GM12878 (cell line): ENCODE measurements around the gene MITD1. TPM values are rescaled to one million over a fixed set of nuclear protein-coding genes. Genes with fewer than 3 reads are reported as not detected.

ENCODE experiments used
- ATAC-seq: fragments of 200-7000 bp; cut with Tn5 transposase; 3 replicates; pipeline ENCODE4 v1.9.1; 2020; ENCODE audit warnings: mild to moderate bottlenecking, moderate library complexity
- BruUV-seq: library from RNA; stranded (reverse); fragments of 400-500 nt; replicated peaks from 2 replicates; lab custom pipeline; 2021; lab: Mats Ljungman, UMichigan
- CTCF ChIA-PET: fragments of 300-600 bp; sonication (Branson Sonifier 250); formaldehyde crosslinking; extraction: SDS; loops from one replicate; lab custom pipeline; 2021; ENCODE audit warnings: inconsistent platforms; lab: Yijun Ruan, JAX
- POLR2A ChIA-PET: fragments of 350-600 bp; formaldehyde crosslinking; extraction: SDS; loops from one replicate; lab custom pipeline; 2021; ENCODE audit warnings: inconsistent platforms; lab: Charles Lee
- RAD21 ChIA-PET: fragments of 300-600 bp; sonication (Branson Sonifier 250); formaldehyde crosslinking; loops from one replicate; lab custom pipeline; 2023; ENCODE audit warnings: antibody characterized with exemption; ENCODE audit not compliant: unreplicated experiment; lab: Charles Lee
- SMC1A ChIA-PET: fragments of 300-600 bp; sonication (Branson Sonifier 250); formaldehyde crosslinking; loops from one replicate; lab custom pipeline; 2023; ENCODE audit not compliant: unreplicated experiment, uncharacterized antibody; lab: Charles Lee
- DNase-seq: peaks from one replicate; pipeline ENCODE4 v3.0.0-alpha.2; 2011; ENCODE audit warnings: low read depth, low spot score
- FAIRE-seq: peaks from 3 replicates; lab custom pipeline; 2011; peaks lifted over from hg19 to GRCh38; lab: Jason Lieb, UNC
- H2AFZ ChIP-seq: 2 replicates; pipeline ENCODE4 v1.6.0; 2011; ENCODE audit warnings: low read depth, low read length, control low read depth; ENCODE audit not compliant: control insufficient read depth
- H3K27ac ChIP-seq: 2 replicates; pipeline ENCODE4 v1.5.1; 2011; ENCODE audit warnings: control low read depth; ENCODE audit not compliant: control insufficient read depth, insufficient read depth
- H3K27me3 ChIP-seq, 2 experiments: replicated peaks in 1 of 2; 2 replicates each; pipeline versions ENCODE4 v1.6.0 to v1.6.1; 2011; ENCODE audit warnings: low read length in 1 of 2; ENCODE audit not compliant: control insufficient read depth in 2 of 2, insufficient read depth in 2 of 2
- H3K36me3 ChIP-seq, 2 experiments: 2 replicates each; pipeline ENCODE4 v1.5.1; 2011; ENCODE audit warnings: low read length in 1 of 2; ENCODE audit not compliant: control insufficient read depth in 2 of 2, insufficient read depth in 2 of 2
- H3K4me1 ChIP-seq: 2 replicates; pipeline ENCODE4 v1.6.1; 2011; ENCODE audit warnings: mild to moderate bottlenecking, low read length, moderate library complexity, mixed read lengths; ENCODE audit not compliant: control insufficient read depth, insufficient read depth
- H3K4me2 ChIP-seq: 2 replicates; pipeline ENCODE4 v1.6.0; 2011; ENCODE audit warnings: control low read depth; ENCODE audit not compliant: control insufficient read depth, insufficient read depth
- H3K4me3 ChIP-seq: fragments of 200-600 bp; sonication (generic); 2 replicates; pipeline ENCODE4 v1.5.1; 2016
- H3K79me2 ChIP-seq: 2 replicates; pipeline ENCODE4 v1.6.0; 2011; ENCODE audit warnings: low read length; ENCODE audit not compliant: control insufficient read depth, insufficient read depth
- H3K9ac ChIP-seq: 2 replicates; pipeline ENCODE4 v1.8.0; 2011; ENCODE audit warnings: low read length, control low read depth, mixed read lengths; ENCODE audit not compliant: control insufficient read depth, insufficient read depth
- H3K9me3 ChIP-seq: replicated peaks from 3 replicates; pipeline ENCODE4 v1.5.1; 2011; ENCODE audit warnings: mild to moderate bottlenecking, low read length; ENCODE audit not compliant: control insufficient read depth, insufficient read depth
- H4K20me1 ChIP-seq: 2 replicates; pipeline ENCODE4 v1.6.0; 2011; ENCODE audit not compliant: control insufficient read depth, insufficient read depth
- PAX8 ChIP-seq: fragments of 450-650 bp; IDR thresholded peaks from 2 replicates; pipeline ENCODE4 v1.6.1; 2017; ENCODE audit warnings: mild to moderate bottlenecking, moderate library complexity
- SIX5 ChIP-seq: IDR thresholded peaks from 2 replicates; pipeline ENCODE4 v1.6.1; 2011; ENCODE audit warnings: mild to moderate bottlenecking, low read depth, low read length, moderate library complexity; ENCODE audit not compliant: severe bottlenecking
- SUPT20H ChIP-seq: IDR thresholded peaks from 2 replicates; pipeline ENCODE4 v1.6.1; 2011; ENCODE audit warnings: low read depth, mild to moderate bottlenecking, low read length, moderate library complexity, borderline replicate concordance; ENCODE audit not compliant: control insufficient read depth
- WGBS: methylation state at CpG from one replicate; pipeline ENCODE4 v1.1.6; 2016; ENCODE audit warnings: low lambda C conversion rate; ENCODE audit not compliant: insufficient replicate concordance, insufficient coverage; ENCODE audit errors: missing lambda C conversion rate; 5-methylcytosine and 5-hydroxymethylcytosine counted together
- in situ Hi-C: fragments of 300-500 bp; cut with MboI; formaldehyde crosslinking; loops from 9 replicates; pipeline ENCODE4 v1.14.3; 2018; ENCODE audit warnings: mixed read lengths
- intact Hi-C: fragments of 100-400 bp; cut with micrococcal nuclease; formaldehyde crosslinking; loops from one replicate; pipeline ENCODE4 v1.14.2; 2022; ENCODE audit not compliant: unreplicated experiment
- polyA plus RNA-seq, 11 experiments: library from polyadenylated mRNA; depleted of rRNA in 4 of 11; unstranded in 6 of 11; stranded (reverse) in 5 of 11; fragments of >200 nt; fragmentation: Nextera tagmentation in 4 of 11; fragmentation: Illumina TruSeq in 1 of 11; extraction: Ambion mirVana in 4 of 11; extraction: Trizol in 1 of 11; gene quantifications; 1 replicate in 1 of 11; 2 replicates in 10 of 11; pipeline versions ENCODE4 v1.2.1 to v1.2.3, GENCODE V29; 2011 to 2016; ENCODE audit warnings: inconsistent platforms in 2 of 11, missing spikeins in 2 of 11, low read depth in 1 of 11
- total RNA-seq, 4 experiments: library from RNA; depleted of rRNA in 3 of 4; stranded (reverse); fragments of >200 nt in 3 of 4; fragmentation: Illumina TruSeq in 1 of 4; extraction: Trizol in 1 of 4; gene quantifications; 2 replicates each; pipeline versions ENCODE4 v1.2.1 to v1.2.3, GENCODE V29; 2013 to 2021

The MITD1 gene
- total and polyA plus RNA-seq, 10 of the 15 experiments (the other 5 are each of a cell fraction or from before 2014, with no cell fraction given): 33.0 to 116 (median 63.5) TPM

DNA sequence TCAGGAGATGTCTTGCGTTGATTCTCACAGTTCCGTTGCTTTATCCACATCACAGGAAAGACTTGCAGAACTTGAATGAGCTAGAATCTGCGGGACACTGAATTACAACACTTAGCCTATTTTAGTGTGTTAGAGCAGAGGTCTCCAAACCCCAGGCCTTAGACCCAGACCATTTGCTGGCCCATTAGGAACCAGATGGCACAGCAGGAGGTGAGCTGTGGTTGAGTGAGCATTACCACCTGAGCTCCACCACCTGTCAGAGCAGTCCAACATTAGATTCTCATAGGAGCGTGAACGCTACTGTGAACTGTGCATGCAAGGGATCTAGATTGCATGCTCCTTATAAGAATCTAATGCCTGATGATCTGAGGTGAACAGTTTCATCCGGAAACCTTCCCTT lies 4.0 kb upstream of the MITD1 start:
- intact Hi-C loops: loop anchor here (5.0 kb wide), 2 partner anchors 43 to 302 kb away; partner anchors contain the start of gene C2orf15
- H3K4me3 ChIP-seq: no peak overlapping the region
- H3K9me3 ChIP-seq: no peaks in the 10 kb centered on the region
- ATAC-seq (no peak), FAIRE-seq (no peak), DNase-seq (no peak)
- no peaks in the 10 kb centered on the region for H3K27me3 ChIP-seq
- SMC1A ChIA-PET: interaction anchor here (1.2 to 3.5 kb wide), 3 partner anchors 30 to 152 kb away, joined by 3 to 10 read pairs (median 3); partner anchors contain the start of genes EIF5B, LIPT1, TSGA10 and TXNDC9
- POLR2A ChIA-PET: interaction anchor here (0.5 to 0.6 kb wide), 2 partner anchors 9 to 1770 kb away, joined by 3 to 8 read pairs; no protein-coding TSS in a partner anchor
- H3K4me2 ChIP-seq: no peak overlapping the region
- H4K20me1 ChIP-seq: no peaks in the 10 kb centered on the region
- no peak overlapping the region for H3K9ac ChIP-seq
- no peak for TF ChIP-seq PAX8
- no peak for TF ChIP-seq SIX5
- H3K4me1 ChIP-seq: no peaks in the 10 kb centered on the region; the same call in 1 of the 2 replicates
- no peak overlapping the region for H2AFZ ChIP-seq
- peaks cover 47% of the 10 kb centered on the region for H3K79me2 ChIP-seq
- H3K36me3 ChIP-seq: 0 out of 4 replicates have a peak, but pooled peaks cover 0 to 7% of the 10 kb centered on the region in 2 experiments
- RAD21 ChIA-PET: no interaction called here
- CTCF ChIA-PET: interaction anchor here (0.8 to 1.9 kb wide), 2 partner anchors 13 to 152 kb away, joined by 3 to 6 read pairs; partner anchors contain the start of gene EIF5B
- in situ Hi-C loops: loop anchor here (25.0 kb wide), 1 partner anchor 302 kb away; the partner anchor contains the start of gene REV1
- no peak overlapping the region for H3K27ac ChIP-seq
- 68% methylated on average over 6 of the region's 6 CpGs for WGBS
- BruUV-seq: no TSS peak

DNA sequence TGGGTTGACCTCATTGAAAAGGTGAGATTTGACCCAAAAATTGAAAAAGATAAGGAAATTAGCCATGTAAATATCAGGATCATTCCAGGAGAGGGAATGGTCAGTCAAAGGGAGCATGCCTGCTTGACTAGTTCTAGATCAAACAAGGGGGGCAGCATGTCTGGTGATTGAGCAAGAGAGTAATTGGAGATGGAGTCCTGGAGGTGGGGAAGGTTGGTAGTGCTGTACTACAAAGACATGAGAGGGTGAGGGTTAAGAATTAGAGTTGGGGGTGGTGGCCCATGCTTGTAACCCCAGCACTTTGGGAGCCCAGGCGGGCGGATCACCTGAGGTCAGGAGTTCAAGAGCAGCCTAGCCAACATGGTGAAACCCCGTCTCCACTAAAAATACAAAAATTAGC lies 2.2 kb upstream of the MITD1 start:
- ChIA-PET POLR2A (no interaction called here), CTCF (interaction anchor here (0.6 kb wide), 1 partner anchor 87 kb away, joined by 3 read pairs; no protein-coding TSS in a partner anchor), SMC1A (interaction anchor here (3.5 kb wide), 1 partner anchor 154 kb away, joined by 10 read pairs; the partner anchor contains the start of genes EIF5B and TXNDC9), RAD21 (no interaction called here)
- ATAC-seq: no peak
- WGBS: 97% methylated on average over 3 of the region's 3 CpGs
- in situ Hi-C loops (loop anchor here (25.0 kb wide), 1 partner anchor 304 kb away; the partner anchor contains the start of gene REV1), intact Hi-C loops (loop anchor here (5.0 kb wide), 2 partner anchors 41 to 304 kb away; partner anchors contain the start of gene C2orf15)
- Histone ChIP-seq H3K4me1 (no peaks in the 10 kb centered on the region; the same call in 1 of the 2 replicates), H3K9ac (no peak overlapping the region), H3K36me3 (0 out of 4 replicates have a peak, but pooled peaks cover 0 to 3% of the 10 kb centered on the region in 2 experiments), H4K20me1 (no peaks in the 10 kb centered on the region), H3K27ac (no peak overlapping the region), H3K4me2 (peak overlapping the region; percentile 15), H2AFZ (no peak overlapping the region), H3K27me3 (no peaks in the 10 kb centered on the region), H3K79me2 (peaks cover 60% of the 10 kb centered on the region), H3K4me3 (no peak overlapping the region), H3K9me3 (no peaks in the 10 kb centered on the region)
- FAIRE-seq: no peak
- no peak for DNase-seq
- BruUV-seq: no TSS peak
- TF ChIP-seq SUPT20H: no peak
